ENCODE measurements around the gene MAPK8. TPM values are rescaled to one million over a fixed set of nuclear protein-coding genes. Genes with fewer than 3 reads are reported as not detected.

MAPK8 gene
- total RNA-seq, 1 donor from 2014 or later = 66.4 TPM

DNA sequence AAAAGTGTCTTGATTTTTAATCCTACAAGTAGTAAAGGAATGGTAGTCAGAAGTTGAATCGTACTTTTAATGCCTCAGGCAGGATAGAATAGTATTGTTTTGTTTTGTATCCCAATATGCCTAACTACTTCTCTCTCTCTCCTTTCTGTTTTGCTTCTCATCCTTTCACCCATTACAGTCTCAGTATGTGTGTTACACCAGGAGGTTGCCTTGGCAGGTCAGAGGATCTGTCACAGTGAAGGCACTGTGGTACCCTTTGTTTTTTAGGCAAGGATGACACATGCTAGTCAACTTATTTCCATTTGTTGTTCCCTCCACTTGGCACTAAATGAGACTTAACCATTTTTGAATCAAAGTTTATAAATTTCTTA is 94.4 kb downstream of the MAPK8 start:
- no peak for DNase-seq (ENCODE audit: low spot score in 2 of 2, unreplicated experiment in 2 of 2)
- H3K27me3 Mint-ChIP-seq (ENCODE audit: low read depth) = no peaks in the 10 kb centered on the region
- no peak overlapping the region for H3K4me3 Mint-ChIP-seq
- no peaks in the 10 kb centered on the region for H3K9me3 Mint-ChIP-seq
- H3K27ac Mint-ChIP-seq = peak overlapping the region; percentile 36
- peaks cover 48% of the 10 kb centered on the region for H3K4me1 Mint-ChIP-seq
- H3K36me3 Mint-ChIP-seq = peaks cover 6% of the 10 kb centered on the region
- TF ChIP-seq CTCF (IDR thresholded peaks at IDR 0.05; ENCODE audit: unreplicated experiment) = no peak

DNA sequence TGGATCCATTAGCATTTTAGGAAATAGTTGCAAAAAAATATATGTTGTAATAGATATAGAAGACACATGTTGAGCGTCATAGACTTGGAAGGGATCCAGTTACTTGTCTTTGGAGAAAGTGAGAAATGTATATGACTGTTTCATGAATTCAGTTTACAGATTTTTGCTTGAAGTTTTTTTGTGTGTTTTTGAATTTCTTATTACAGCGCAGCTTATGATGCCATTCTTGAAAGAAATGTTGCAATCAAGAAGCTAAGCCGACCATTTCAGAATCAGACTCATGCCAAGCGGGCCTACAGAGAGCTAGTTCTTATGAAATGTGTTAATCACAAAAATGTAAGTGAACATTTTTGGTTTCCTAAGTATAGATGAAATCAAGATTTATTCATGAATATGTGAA is 98.2 kb downstream of the MAPK8 start:
- H3K27ac Mint-ChIP-seq = no peak overlapping the region
- no peaks in the 10 kb centered on the region for H3K9me3 Mint-ChIP-seq
- H3K27me3 Mint-ChIP-seq (ENCODE audit: low read depth) = no peaks in the 10 kb centered on the region
- peaks cover 9% of the 10 kb centered on the region for H3K36me3 Mint-ChIP-seq
- TF ChIP-seq CTCF (IDR thresholded peaks at IDR 0.05; ENCODE audit: unreplicated experiment) = no peak
- H3K4me3 Mint-ChIP-seq = no peak overlapping the region
- no peak for DNase-seq (ENCODE audit: low spot score in 2 of 2, unreplicated experiment in 2 of 2)
- H3K4me1 Mint-ChIP-seq = peaks cover 18% of the 10 kb centered on the region

DNA sequence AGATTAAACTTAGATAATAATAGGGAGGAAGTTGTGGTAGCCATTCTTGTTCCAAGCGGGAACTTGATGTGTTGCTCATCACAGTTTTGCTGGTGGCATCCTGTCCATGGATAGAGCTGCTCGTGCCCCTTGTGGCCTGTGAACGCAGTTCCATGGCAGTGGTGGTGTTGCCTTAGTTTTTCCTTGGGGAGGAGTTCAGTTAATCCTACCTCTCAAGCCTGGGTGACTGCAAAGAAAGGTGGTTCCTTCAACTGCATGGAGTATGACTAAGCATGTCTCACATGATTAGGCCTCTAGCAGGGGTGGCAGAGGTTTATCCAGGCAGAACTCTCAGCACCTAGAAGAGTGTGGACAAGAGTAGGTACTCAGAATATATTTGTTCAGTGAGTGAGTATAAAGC is 99.7 kb downstream of the MAPK8 start:
- peaks cover 25% of the 10 kb centered on the region for H3K36me3 Mint-ChIP-seq
- peaks cover 5% of the 10 kb centered on the region for H3K4me1 Mint-ChIP-seq
- H3K27ac Mint-ChIP-seq = no peak overlapping the region
- no peak overlapping the region for H3K4me3 Mint-ChIP-seq
- no peaks in the 10 kb centered on the region for H3K27me3 Mint-ChIP-seq (ENCODE audit: low read depth)
- peaks cover 6% of the 10 kb centered on the region for H3K9me3 Mint-ChIP-seq
- DNase-seq (ENCODE audit: low spot score in 2 of 2, unreplicated experiment in 2 of 2) = no peak
- no peak for TF ChIP-seq CTCF (IDR thresholded peaks at IDR 0.05; ENCODE audit: unreplicated experiment)

GRCh38 chr10:48406658-48407057 is 100.2 kb downstream of the MAPK8 start:
- Mint-ChIP-seq H3K27ac (no peak overlapping the region), H3K27me3 (ENCODE audit: low read depth) (no peaks in the 10 kb centered on the region), H3K4me3 (no peak overlapping the region), H3K9me3 (peaks cover 9% of the 10 kb centered on the region), H3K4me1 (peaks cover 2% of the 10 kb centered on the region), H3K36me3 (peaks cover 29% of the 10 kb centered on the region)
- DNase-seq (ENCODE audit: low spot score in 2 of 2, unreplicated experiment in 2 of 2) = no peak
- no peak for TF ChIP-seq CTCF (IDR thresholded peaks at IDR 0.05; ENCODE audit: unreplicated experiment)

DNA sequence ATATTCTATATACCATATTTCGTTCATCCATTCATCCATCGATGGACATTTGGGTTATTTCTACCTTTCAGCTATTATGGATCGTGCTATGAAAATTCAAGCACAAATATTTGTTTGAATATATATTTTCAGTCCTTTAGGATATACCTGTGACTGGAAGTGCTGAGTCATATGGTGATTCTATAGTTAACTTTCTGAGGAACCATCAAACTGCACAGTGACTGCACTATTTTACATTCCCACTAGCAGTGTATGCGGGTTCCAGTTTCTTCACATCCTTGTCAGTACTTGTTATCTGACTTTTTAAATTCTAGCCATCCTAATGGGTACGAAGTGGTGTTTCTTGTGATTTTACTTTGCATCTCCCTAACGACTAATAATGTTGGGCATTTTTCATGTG is 104.0 kb downstream of the MAPK8 start:
- no peak overlapping the region for H3K27ac Mint-ChIP-seq
- TF ChIP-seq CTCF (IDR thresholded peaks at IDR 0.05; ENCODE audit: unreplicated experiment) = no peak
- H3K4me1 Mint-ChIP-seq = no peaks in the 10 kb centered on the region
- peaks cover 23% of the 10 kb centered on the region for H3K9me3 Mint-ChIP-seq
- no peak for DNase-seq (ENCODE audit: low spot score in 2 of 2, unreplicated experiment in 2 of 2)
- H3K4me3 Mint-ChIP-seq = no peak overlapping the region
- H3K36me3 Mint-ChIP-seq = peaks cover 51% of the 10 kb centered on the region
- no peaks in the 10 kb centered on the region for H3K27me3 Mint-ChIP-seq (ENCODE audit: low read depth)

GRCh38 chr10:48411510-48411909 is 105.0 kb downstream of the MAPK8 start:
- Mint-ChIP-seq H3K4me3 (no peak overlapping the region), H3K9me3 (peaks cover 23% of the 10 kb centered on the region), H3K36me3 (peaks cover 45% of the 10 kb centered on the region), H3K4me1 (no peaks in the 10 kb centered on the region), H3K27ac (no peak overlapping the region), H3K27me3 (ENCODE audit: low read depth) (no peaks in the 10 kb centered on the region)
- DNase-seq (ENCODE audit: low spot score in 2 of 2, unreplicated experiment in 2 of 2) = no peak
- no peak for TF ChIP-seq CTCF (IDR thresholded peaks at IDR 0.05; ENCODE audit: unreplicated experiment)
